Ovary (tissue), 9 donors: ENCODE data around the gene SKA1. TPM values are rescaled to one million over a fixed set of nuclear protein-coding genes. Genes with fewer than 3 reads are reported as not detected.
A peak's percentile ranks its signal among the peaks of the same experiment; 100 is the strongest.
"Not testable (repeated sequence)": the region's sequence is repeated elsewhere in the genome, so short reads cannot be mapped to it uniquely, and the experiment has no call there.

ENCODE experiments used
- DNase-seq, 5 donors: peaks; one replicate each; pipeline ENCODE4 v3.0.0-alpha.2; 2019 to 2020
- H3K27ac ChIP-seq, 2 donors: fragments of 200-600 bp; one replicate each; pipeline versions ENCODE4 v1.5.1 to v1.8.0; 2019 to 2022
- H3K27me3 ChIP-seq: fragments of 200-600 bp; one replicate; pipeline ENCODE4 v1.8.0; 2022
- H3K36me3 ChIP-seq: fragments of 200-600 bp; sonication (generic); one replicate; pipeline ENCODE4 v1.5.1; 2019
- H3K4me1 ChIP-seq: one replicate; pipeline ENCODE4 v1.8.1; 2013; ENCODE audit warnings: mild to moderate bottlenecking, moderate library complexity; ENCODE audit not compliant: insufficient read depth
- H3K4me3 ChIP-seq: fragments of 200-600 bp; sonication (generic); one replicate; pipeline ENCODE4 v1.5.1; 2017
- H3K9me3 ChIP-seq, 2 donors: fragments of 200-600 bp in 1 of 2; sonication (generic) in 1 of 2; one replicate each; pipeline versions ENCODE4 v1.5.1 to v1.8.1; 2013 to 2019; ENCODE audit warnings: mild to moderate bottlenecking in 1 of 2, moderate library complexity in 1 of 2
- EP300 ChIP-seq: sonication (generic); formaldehyde crosslinking; IDR thresholded peaks from one replicate; pipeline ENCODE4 v1.6.1; 2017; ENCODE audit warnings: antibody characterized with exemption
- POLR2A ChIP-seq: fragments of 450-650 bp; IDR thresholded peaks from one replicate; pipeline ENCODE4 v1.6.1; 2017; ENCODE audit warnings: antibody characterized with exemption, mild to moderate bottlenecking, moderate library complexity
- WGBS, 3 donors: extraction: QIAGEN DNeasy Blood & Tissue Kit in 1 of 3; methylation state at CpG; one replicate each; pipeline versions ENCODE4 v1.1.5 to v1.1.7; 2013 to 2017; 5-methylcytosine and 5-hydroxymethylcytosine counted together
- intact Hi-C, 4 donors: fragments of 100-400 bp; cut with DNase I; formaldehyde crosslinking; loops; one replicate each; pipeline versions ENCODE4 v1.11.0 to v1.15.1; 2022 to 2023
- polyA plus RNA-seq, 2 donors: library from polyadenylated mRNA; stranded (reverse); fragments of 200-250 nt in 1 of 2; fragments of 350-450 nt in 1 of 2; fragmentation: Illumina TruSeq in 1 of 2; extraction: RNeasy Lipid Tissue Mini Kit (QIAGEN cat#74804) in 1 of 2; gene quantifications; one replicate each; pipeline ENCODE4 v1.2.3, GENCODE V29; 2013 to 2014
- total RNA-seq, 7 donors: library from RNA; depleted of rRNA in 2 of 7; stranded (reverse); fragments of >200 nt in 2 of 7; fragmentation: NEBNext Ultra II Directional in 3 of 7; extraction: Animal tissue kit (Norgen Biotek cat#: 25700) in 3 of 7; gene quantifications; one replicate each; pipeline versions ENCODE4 v1.1.0 to v1.2.4, GENCODE V29; 2016 to 2023
- TF ChIP-seq, protein P1 (sequence below), 3 donors: fragments of 450-650 bp in 2 of 3; fragments of 200-600 bp in 1 of 3; IDR thresholded peaks; one replicate each; pipeline versions ENCODE4 v1.5.1 to v1.8.0; 2016 to 2022; ENCODE audit warnings: antibody characterized with exemption in 3 of 3, mild to moderate bottlenecking in 1 of 3
- donor health status: DM: no; HTN: no; CAD: no; lungs with moderate emphysema.
- donor health status: DM: no; HTN: no; CAD: no.
- donor health status: Bipolar disorder and iron deficiency.
- donor health status: DM: yes; HTN: yes; CAD: no.
- donor health status: DM: no; HTN: no; CAD: no.
- donor health status: DM: yes; HTN: yes; CAD: no.

SKA1 gene
- total and polyA plus RNA-seq, 9 donors: 0.10 to 3.3 (median 0.60) TPM; not detected in 3

DNA sequence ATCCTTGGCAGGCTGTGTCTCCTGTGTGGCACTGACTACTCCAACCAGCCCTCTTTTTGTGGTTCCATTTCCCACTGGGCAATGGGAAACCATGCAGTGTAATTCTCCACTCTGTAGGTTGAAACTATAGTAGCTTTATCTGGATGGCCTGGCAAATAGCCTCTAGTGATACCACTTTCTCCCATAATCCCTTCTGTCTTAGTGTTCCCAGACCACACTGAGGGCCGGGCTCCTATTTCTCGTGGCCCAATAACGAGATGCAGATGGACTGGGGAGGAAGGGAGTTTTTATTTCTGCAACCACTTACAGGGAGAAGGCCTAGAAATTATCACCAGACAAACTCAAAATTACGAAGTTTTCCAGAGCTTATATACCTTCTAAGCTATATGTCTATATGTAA lies 24.7 kb downstream of the SKA1 start:
- intact Hi-C loops: no loop called here
- WGBS, 3 donors: 74 to 84% (median 76%) methylated on average over 4 of the region's 4 CpGs

DNA sequence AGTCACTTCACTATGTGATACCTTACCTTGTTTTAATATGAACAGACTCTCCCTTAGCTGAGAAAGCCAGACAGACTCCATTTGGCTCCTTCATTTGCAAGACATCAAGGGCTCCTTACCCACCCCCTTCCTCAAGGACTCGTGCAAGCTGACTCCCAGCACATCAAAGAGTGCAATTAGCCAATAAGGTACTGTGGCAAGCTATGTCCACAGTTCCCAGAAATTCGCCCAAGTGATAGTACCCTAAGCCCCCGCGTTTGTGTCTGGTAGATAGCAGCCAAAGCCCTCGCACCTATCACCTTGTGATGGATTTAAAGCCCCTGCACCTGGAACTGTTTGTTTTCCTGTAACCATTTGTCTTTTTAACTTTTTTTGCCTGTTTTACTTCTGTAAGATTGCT lies 25.6 kb downstream of the SKA1 start:
- H3K4me1 ChIP-seq, H3K36me3 ChIP-seq, intact Hi-C loops, H3K27ac ChIP-seq, H3K27me3 ChIP-seq, H3K4me3 ChIP-seq, DNase-seq, H3K9me3 ChIP-seq: not testable (repeated sequence)
- WGBS, 3 donors: 31 to 53% (median 40%) methylated on average over 5 of the region's 5 CpGs

More for the DNA sequence above, 24.7 kb downstream of the SKA1 start:
- Histone ChIP-seq H3K27ac (no peak overlapping the region), H3K36me3 (no peaks in the 10 kb centered on the region), H3K27me3 (no peaks in the 10 kb centered on the region), H3K4me3 (no peak overlapping the region), H3K4me1 (no peaks in the 10 kb centered on the region), H3K9me3 (no peaks in the 10 kb centered on the region)
- TF ChIP-seq, protein P1, sequence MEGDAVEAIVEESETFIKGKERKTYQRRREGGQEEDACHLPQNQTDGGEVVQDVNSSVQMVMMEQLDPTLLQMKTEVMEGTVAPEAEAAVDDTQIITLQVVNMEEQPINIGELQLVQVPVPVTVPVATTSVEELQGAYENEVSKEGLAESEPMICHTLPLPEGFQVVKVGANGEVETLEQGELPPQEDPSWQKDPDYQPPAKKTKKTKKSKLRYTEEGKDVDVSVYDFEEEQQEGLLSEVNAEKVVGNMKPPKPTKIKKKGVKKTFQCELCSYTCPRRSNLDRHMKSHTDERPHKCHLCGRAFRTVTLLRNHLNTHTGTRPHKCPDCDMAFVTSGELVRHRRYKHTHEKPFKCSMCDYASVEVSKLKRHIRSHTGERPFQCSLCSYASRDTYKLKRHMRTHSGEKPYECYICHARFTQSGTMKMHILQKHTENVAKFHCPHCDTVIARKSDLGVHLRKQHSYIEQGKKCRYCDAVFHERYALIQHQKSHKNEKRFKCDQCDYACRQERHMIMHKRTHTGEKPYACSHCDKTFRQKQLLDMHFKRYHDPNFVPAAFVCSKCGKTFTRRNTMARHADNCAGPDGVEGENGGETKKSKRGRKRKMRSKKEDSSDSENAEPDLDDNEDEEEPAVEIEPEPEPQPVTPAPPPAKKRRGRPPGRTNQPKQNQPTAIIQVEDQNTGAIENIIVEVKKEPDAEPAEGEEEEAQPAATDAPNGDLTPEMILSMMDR (IDR thresholded peaks at IDR 0.05): no peak
- TF ChIP-seq EP300: no peak
- TF ChIP-seq POLR2A: no peak
- DNase-seq: no peak

DNA sequence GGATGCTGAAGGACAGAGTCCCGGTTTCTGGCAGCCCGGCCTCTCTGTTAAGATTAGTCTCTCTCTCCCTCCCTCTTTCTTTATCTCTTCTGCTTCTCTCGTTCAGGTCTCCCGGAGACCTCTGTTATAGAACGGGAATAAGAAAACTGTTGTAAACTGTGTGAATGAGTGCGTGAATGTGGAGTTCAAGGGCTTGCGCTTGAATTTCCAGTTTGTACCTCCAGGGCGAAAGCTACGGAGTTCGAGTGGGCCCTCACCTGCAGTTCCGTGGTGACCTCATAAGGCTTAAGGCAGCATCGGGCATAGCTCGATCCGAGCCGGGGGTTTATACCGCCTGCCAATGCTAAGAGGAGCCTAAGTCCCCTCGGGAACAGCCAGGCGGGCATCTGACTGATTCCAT lies 26.4 kb downstream of the SKA1 start:
- TF ChIP-seq POLR2A (no peak), EP300 (no peak)
- TF ChIP-seq, protein P1 (IDR thresholded peaks at IDR 0.05): no peak
- DNase-seq: no peak
- Histone ChIP-seq H3K4me3 (no peak overlapping the region), H3K36me3 (no peaks in the 10 kb centered on the region), H3K4me1 (no peaks in the 10 kb centered on the region), H3K27me3 (no peaks in the 10 kb centered on the region), H3K27ac (no peak overlapping the region), H3K9me3 (no peaks in the 10 kb centered on the region)
- intact Hi-C loops: no loop called here
- 15 to 28% (median 18%) methylated on average over 18 of the region's 18 CpGs for WGBS, 3 donors

DNA sequence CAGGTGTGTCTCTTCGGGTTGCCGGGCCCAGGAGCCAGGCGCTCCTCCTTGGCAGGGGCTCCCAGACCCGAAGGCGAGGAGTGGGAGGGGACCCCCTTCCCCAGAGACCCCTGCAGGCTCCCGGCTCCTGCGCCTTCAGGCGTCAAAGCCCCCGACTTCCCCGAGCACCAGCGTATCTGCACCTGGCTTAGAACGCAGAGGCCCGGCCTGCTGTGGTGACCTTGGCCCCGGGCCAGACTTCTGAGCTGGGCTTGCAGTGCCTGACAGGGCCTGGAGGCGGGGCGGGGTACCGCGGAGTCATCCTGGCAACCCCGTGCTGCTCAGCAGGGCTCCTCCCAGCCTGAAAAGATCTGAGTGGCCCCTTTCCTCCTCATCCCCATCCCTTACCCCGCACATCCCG lies 27.0 kb downstream of the SKA1 start:
- no peaks in the 10 kb centered on the region for H3K9me3 ChIP-seq
- H3K27ac ChIP-seq: no peak overlapping the region
- no peak overlapping the region for H3K4me3 ChIP-seq
- intact Hi-C loops: no loop called here
- peak; percentile 19 to 69 (median 35) for DNase-seq
- no peaks in the 10 kb centered on the region for H3K27me3 ChIP-seq
- WGBS, 3 donors: 8 to 10% (median 10%) methylated on average over 21 of the region's 21 CpGs
- no peaks in the 10 kb centered on the region for H3K36me3 ChIP-seq
- no peaks in the 10 kb centered on the region for H3K4me1 ChIP-seq
- TF ChIP-seq, protein P1 (IDR thresholded peaks at IDR 0.05): no peak
- TF ChIP-seq EP300 (no peak), POLR2A (no peak)

DNA sequence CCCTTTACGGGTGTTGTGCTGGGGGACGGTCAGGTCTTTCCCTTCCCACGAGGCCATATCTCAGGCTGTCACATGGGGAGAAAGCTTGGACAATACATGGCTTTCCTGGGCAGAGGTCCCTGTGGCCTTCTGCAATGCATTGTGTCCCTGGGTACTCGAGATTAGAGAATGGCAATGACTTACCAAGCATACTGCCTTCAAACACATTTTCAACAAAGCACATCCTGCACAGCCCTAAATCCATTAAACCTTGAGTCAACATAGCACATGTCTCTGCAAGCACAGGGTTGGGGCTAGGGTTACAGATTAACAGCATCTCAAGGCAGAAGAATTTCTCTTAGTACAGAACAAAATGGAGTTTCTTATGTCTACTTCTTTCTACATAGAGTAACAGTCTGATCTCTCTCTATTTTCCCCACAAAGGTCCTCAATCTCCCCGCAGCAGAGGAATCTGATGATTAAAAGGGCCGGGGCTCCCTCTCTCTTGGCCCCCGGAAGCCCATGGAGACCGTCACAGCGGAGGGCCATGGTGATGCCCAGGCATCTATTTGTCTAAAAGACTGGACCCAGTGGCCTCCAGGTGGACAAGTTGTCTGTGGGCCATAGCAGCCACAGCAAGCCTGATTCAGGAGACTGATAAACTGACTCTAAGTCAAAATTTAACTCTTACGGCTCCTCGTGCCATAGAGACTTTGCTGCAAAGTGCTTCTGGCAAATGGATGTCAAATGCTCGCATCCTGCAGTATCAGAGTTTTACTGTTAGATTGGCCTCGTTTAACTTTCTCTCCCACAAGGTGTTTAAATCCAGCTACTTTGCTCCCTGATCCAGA lies 30.1 kb downstream of the SKA1 start:
- H3K4me1 ChIP-seq, intact Hi-C loops, H3K9me3 ChIP-seq, H3K27ac ChIP-seq, H3K36me3 ChIP-seq, H3K27me3 ChIP-seq, DNase-seq, H3K4me3 ChIP-seq: not testable (repeated sequence)
- WGBS, 3 donors: 63 to 76% (median 73%) methylated on average over 13 of the region's 13 CpGs
